IMR-90 (cell line): ENCODE data around the gene GRID1.

Source experiments
- CEBPB ChIP-seq: IDR thresholded peaks from 2 replicates; pipeline ENCODE4 v1.6.1; 2012; ENCODE audit warnings: low read depth, low read length, improper control_type of control experiment
- CTCF ChIP-seq: conservative IDR thresholded peaks from 2 replicates; pipeline ENCODE4 v1.5.1; 2012; ENCODE audit warnings: mild to moderate bottlenecking, low read depth, low read length, improper control_type of control experiment
- MAZ ChIP-seq: IDR thresholded peaks from 2 replicates; pipeline ENCODE4 v1.6.1; 2012; ENCODE audit warnings: low read depth, mild to moderate bottlenecking, low read length, improper control_type of control experiment, moderate library complexity, borderline replicate concordance
- MXI1 ChIP-seq: IDR thresholded peaks from 2 replicates; pipeline ENCODE4 v1.6.1; 2012; ENCODE audit warnings: low read depth, mild to moderate bottlenecking, low read length, moderate library complexity, borderline replicate concordance
- POLR2A ChIP-seq: IDR thresholded peaks from 2 replicates; pipeline ENCODE4 v1.6.1; 2012; ENCODE audit warnings: mild to moderate bottlenecking, low read depth, low read length
- RAD21 ChIP-seq: IDR thresholded peaks from 2 replicates; pipeline ENCODE4 v1.6.1; 2012; ENCODE audit warnings: low read length, improper control_type of control experiment
- RCOR1 ChIP-seq: IDR thresholded peaks from 2 replicates; pipeline ENCODE4 v1.6.1; 2012; ENCODE audit warnings: mild to moderate bottlenecking, low read length, improper control_type of control experiment; ENCODE audit not compliant: insufficient replicate concordance
- SMC3 ChIP-seq: fragments of 150-350 bp; IDR thresholded peaks from 2 replicates; pipeline ENCODE4 v1.6.1; 2016; ENCODE audit warnings: low read depth, mild to moderate bottlenecking, antibody characterized with exemption, low read length, moderate library complexity

GRCh38 chr10:86349940-86350630, 16.5 kb downstream of the GRID1 start:
- TF ChIP-seq MXI1 (no peak), CTCF (no peak), MAZ (no peak), RAD21 (no peak), SMC3 (no peak), POLR2A (no peak), CEBPB (no peak), RCOR1 (no peak)
